ENCODE results near the gene GLB1L2. TPM values are rescaled to one million over a fixed set of nuclear protein-coding genes. Genes with fewer than 3 reads are reported as not detected.

GLB1L2 gene
- total and polyA plus RNA-seq, 7 donors: 4.2 to 108 (median 30.8) TPM

GRCh38 chr11:134360050-134360835 lies 28.5 kb downstream of the GLB1L2 start:
- peaks cover 0 to 48% (median 6%) of the 10 kb centered on the region in 4 donors for H3K36me3 ChIP-seq
- peak; percentile 82 for DNase-seq
- H3K27me3 ChIP-seq: no peaks in the 10 kb centered on the region
- H3K4me1 ChIP-seq: peaks cover 0 to 32% (median 6%) of the 10 kb centered on the region in 4 donors
- peak in 1 of 4 donors; percentile 32 for TF ChIP-seq POLR2AphosphoS5 (IDR thresholded peaks at IDR 0.05)
- TF ChIP-seq CTCF (IDR thresholded peaks at IDR 0.05): peak; percentile 68 to 85 (median 78)
- no peak for TF ChIP-seq POLR2A (IDR thresholded peaks at IDR 0.05)
- H3K27ac ChIP-seq: no peak overlapping the region
- intact Hi-C loops (cut with DNase I): no loop called here
- H3K4me3 ChIP-seq: no peak overlapping the region
- H3K9me3 ChIP-seq: no peaks in the 10 kb centered on the region
- 23 to 30% methylated on average over 30 of the region's 30 CpGs for WGBS, 2 donors

GRCh38 chr11:134361661-134362060 lies 29.9 kb downstream of the GLB1L2 start:
- WGBS, 2 donors: 81 to 93% methylated on average over 26 of the region's 26 CpGs
- H3K9me3 ChIP-seq: no peaks in the 10 kb centered on the region
- intact Hi-C loops (cut with DNase I): no loop called here
- no peak overlapping the region for H3K4me3 ChIP-seq
- TF ChIP-seq CTCF (IDR thresholded peaks at IDR 0.05) (no peak), POLR2A (IDR thresholded peaks at IDR 0.05) (no peak), EP300 (IDR thresholded peaks at IDR 0.05) (no peak), POLR2AphosphoS5 (IDR thresholded peaks at IDR 0.05) (no peak)
- no peaks in the 10 kb centered on the region for H3K27me3 ChIP-seq
- peaks cover 0 to 48% (median 4%) of the 10 kb centered on the region in 4 donors for H3K36me3 ChIP-seq
- peak; percentile 56 for DNase-seq
- peaks cover 0 to 18% (median under 1%) of the 10 kb centered on the region in 4 donors for H3K4me1 ChIP-seq
- H3K27ac ChIP-seq: no peak overlapping the region

DNA sequence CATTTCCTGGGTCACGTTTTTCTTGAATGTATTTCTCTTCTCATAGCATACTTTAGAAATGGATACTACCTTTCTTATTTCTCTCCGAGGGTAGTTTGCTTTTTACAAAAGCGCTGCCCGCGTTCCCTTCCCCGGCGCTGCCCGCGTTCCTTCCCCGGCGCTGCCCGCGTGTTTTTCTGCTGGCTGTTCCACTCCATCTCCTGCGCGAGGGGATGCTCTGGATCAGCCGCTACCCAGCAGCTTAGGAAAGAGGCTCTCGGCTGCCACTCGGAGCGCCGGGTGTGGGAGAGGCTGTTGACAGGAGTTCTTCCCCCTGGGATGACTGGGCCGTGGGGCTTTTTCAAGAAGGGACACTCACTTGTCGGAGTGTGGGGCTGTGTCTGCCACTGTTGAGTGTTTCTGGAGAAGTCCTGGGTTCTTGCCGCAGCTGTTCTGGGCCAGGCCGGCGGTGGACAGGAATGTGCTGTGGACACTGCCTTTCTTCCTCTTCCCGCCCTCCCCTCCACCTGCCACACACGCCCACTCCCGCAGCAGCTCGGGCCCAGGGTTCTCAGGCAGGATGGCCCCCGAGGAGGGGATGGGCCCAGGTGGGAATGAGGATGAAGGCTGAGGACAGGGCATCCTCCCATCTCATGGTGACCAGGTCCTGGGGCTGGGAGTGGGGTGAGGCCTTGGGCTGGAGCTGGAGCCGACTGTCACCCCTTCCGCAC lies 30.6 kb downstream of the GLB1L2 start:
- H3K27ac ChIP-seq: no peak overlapping the region
- DNase-seq: peak; percentile 60
- TF ChIP-seq POLR2AphosphoS5 (IDR thresholded peaks at IDR 0.05) (no peak), EP300 (IDR thresholded peaks at IDR 0.05) (no peak), CTCF (IDR thresholded peaks at IDR 0.05) (no peak), POLR2A (IDR thresholded peaks at IDR 0.05) (no peak)
- H3K4me1 ChIP-seq: peaks cover 0 to 11% (median 0%) of the 10 kb centered on the region in 4 donors
- intact Hi-C loops (cut with DNase I): no loop called here
- no peaks in the 10 kb centered on the region for H3K27me3 ChIP-seq
- H3K9me3 ChIP-seq: no peaks in the 10 kb centered on the region
- 90 to 93% methylated on average over 32 of the region's 32 CpGs for WGBS, 2 donors
- H3K4me3 ChIP-seq: no peak overlapping the region
- H3K36me3 ChIP-seq: peaks cover 0 to 48% (median 4%) of the 10 kb centered on the region in 4 donors

DNA sequence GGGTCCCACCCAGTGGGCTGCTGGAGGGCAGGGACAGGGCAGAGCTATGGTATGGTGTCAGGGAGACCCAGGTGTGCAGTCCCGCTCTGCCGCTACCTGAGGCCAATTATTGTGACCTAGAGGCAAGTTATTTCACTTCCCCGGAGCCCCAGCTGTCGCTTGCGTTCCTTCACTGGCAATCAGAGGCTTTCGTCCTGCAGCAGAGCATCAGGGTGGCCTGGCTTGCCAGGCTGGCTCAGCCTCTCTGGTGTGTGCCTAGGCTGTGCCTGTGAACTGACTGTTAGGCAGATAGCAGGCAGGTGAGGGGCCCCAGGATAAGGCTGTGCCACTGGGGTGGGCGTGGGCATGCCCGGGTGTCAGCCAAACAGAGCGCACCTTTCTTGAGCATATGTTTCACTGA lies 31.4 kb downstream of the GLB1L2 start:
- peak; percentile 45 for DNase-seq
- intact Hi-C loops (cut with DNase I): no loop called here
- peaks cover 0 to 48% (median 2%) of the 10 kb centered on the region in 4 donors for H3K36me3 ChIP-seq
- no peak overlapping the region for H3K27ac ChIP-seq
- peaks cover 0 to 11% (median 0%) of the 10 kb centered on the region in 4 donors for H3K4me1 ChIP-seq
- no peaks in the 10 kb centered on the region for H3K9me3 ChIP-seq
- no peaks in the 10 kb centered on the region for H3K27me3 ChIP-seq
- WGBS, 2 donors: 91 to 93% methylated on average over 9 of the region's 9 CpGs
- H3K4me3 ChIP-seq: no peak overlapping the region
- TF ChIP-seq EP300 (IDR thresholded peaks at IDR 0.05) (no peak), CTCF (IDR thresholded peaks at IDR 0.05) (no peak), POLR2AphosphoS5 (IDR thresholded peaks at IDR 0.05) (no peak), POLR2A (IDR thresholded peaks at IDR 0.05) (no peak)

Measured in sigmoid colon (tissue), 7 donors.